ENCODE data around the gene MED27.

MED27 gene

GRCh38 chr9:132020272-132020671, 59.4 kb downstream of the MED27 start:
- H3K4me1 ChIP-seq: peaks cover 0 to 30% (median 2%) of the 10 kb centered on the region in 4 donors
- no peak for DNase-seq
- H3K27me3 ChIP-seq: no peaks in the 10 kb centered on the region
- intact Hi-C loops (cut with DNase I; ENCODE audit: low total_unique reads): no loop called here
- H3K36me3 ChIP-seq: no peaks in the 10 kb centered on the region
- TF ChIP-seq, protein P1, sequence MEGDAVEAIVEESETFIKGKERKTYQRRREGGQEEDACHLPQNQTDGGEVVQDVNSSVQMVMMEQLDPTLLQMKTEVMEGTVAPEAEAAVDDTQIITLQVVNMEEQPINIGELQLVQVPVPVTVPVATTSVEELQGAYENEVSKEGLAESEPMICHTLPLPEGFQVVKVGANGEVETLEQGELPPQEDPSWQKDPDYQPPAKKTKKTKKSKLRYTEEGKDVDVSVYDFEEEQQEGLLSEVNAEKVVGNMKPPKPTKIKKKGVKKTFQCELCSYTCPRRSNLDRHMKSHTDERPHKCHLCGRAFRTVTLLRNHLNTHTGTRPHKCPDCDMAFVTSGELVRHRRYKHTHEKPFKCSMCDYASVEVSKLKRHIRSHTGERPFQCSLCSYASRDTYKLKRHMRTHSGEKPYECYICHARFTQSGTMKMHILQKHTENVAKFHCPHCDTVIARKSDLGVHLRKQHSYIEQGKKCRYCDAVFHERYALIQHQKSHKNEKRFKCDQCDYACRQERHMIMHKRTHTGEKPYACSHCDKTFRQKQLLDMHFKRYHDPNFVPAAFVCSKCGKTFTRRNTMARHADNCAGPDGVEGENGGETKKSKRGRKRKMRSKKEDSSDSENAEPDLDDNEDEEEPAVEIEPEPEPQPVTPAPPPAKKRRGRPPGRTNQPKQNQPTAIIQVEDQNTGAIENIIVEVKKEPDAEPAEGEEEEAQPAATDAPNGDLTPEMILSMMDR (IDR thresholded peaks at IDR 0.05): no peak
- H3K4me3 ChIP-seq: no peak overlapping the region
- no peak overlapping the region for H3K27ac ChIP-seq
- no peaks in the 10 kb centered on the region for H3K9me3 ChIP-seq

DNA sequence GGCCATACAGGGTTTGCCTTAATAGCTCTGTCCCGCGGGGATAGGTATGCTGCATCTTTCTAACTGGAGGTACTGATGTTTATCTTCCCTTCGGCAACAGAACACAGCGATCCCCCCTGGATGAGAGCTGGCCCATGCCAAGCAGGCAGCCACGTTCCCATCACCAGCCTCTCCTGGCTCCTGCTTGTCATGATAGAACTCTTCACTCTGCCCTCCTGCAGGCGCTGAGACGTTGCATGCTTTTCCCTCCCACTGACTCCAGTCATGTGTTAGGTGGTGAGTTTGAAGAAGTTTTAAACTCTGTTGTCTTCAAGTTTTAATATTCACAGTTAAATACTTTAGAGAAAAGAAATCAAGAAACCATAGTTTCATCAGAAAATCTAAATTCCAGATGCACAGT, 60.0 kb downstream of the MED27 start:
- intact Hi-C loops (cut with DNase I; ENCODE audit: low total_unique reads): no loop called here
- H3K36me3 ChIP-seq: no peaks in the 10 kb centered on the region
- TF ChIP-seq, protein P1 (IDR thresholded peaks at IDR 0.05): no peak
- no peaks in the 10 kb centered on the region for H3K27me3 ChIP-seq
- H3K4me1 ChIP-seq: peaks cover 0 to 30% (median 2%) of the 10 kb centered on the region in 4 donors
- H3K27ac ChIP-seq: no peak overlapping the region
- H3K4me3 ChIP-seq: no peak overlapping the region
- DNase-seq: no peak
- H3K9me3 ChIP-seq: no peaks in the 10 kb centered on the region

DNA sequence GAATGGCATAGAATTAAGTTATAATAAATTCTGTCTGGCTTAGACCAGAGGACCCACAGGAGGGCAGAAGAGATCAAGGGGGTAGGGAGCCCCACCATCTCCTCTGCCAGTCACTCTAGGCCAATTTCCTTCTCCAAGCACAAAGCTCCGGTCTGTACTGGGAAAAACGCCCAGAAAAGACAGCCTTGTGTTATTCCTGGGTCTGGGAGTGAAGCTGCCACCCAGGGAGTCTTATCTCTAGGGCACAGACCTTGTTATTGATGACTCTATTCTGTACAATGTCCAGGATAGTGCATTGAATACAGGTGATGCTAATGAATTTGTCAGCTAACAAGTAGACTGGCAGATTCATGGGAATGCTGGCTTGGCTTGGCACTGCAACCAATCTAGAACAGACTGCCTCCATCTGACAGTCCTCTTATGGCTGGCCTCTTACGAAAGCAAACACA, 60.7 kb downstream of the MED27 start:
- H3K27ac ChIP-seq: no peak overlapping the region
- intact Hi-C loops (cut with DNase I; ENCODE audit: low total_unique reads): no loop called here

GRCh38 chr9:132016456-132016855, 63.2 kb downstream of the MED27 start:
- Histone ChIP-seq H3K27ac (no peak overlapping the region), H3K36me3 (peaks cover 0 to 13% (median 10%) of the 10 kb centered on the region in 3 donors), H3K27me3 (no peaks in the 10 kb centered on the region), H3K4me3 (no peak overlapping the region), H3K9me3 (no peaks in the 10 kb centered on the region), H3K4me1 (peaks cover 0 to 30% (median 2%) of the 10 kb centered on the region in 4 donors)
- DNase-seq: no peak
- TF ChIP-seq, protein P1 (IDR thresholded peaks at IDR 0.05): no peak
- intact Hi-C loops (cut with DNase I; ENCODE audit: low total_unique reads): no loop called here

More for the DNA sequence above, 60.7 kb downstream of the MED27 start:
- Histone ChIP-seq H3K9me3 (no peaks in the 10 kb centered on the region), H3K36me3 (no peaks in the 10 kb centered on the region), H3K27me3 (no peaks in the 10 kb centered on the region), H3K4me1 (peaks cover 0 to 30% (median 2%) of the 10 kb centered on the region in 4 donors), H3K4me3 (no peak overlapping the region)
- DNase-seq: no peak
- TF ChIP-seq, protein P1 (IDR thresholded peaks at IDR 0.05): no peak

DNA sequence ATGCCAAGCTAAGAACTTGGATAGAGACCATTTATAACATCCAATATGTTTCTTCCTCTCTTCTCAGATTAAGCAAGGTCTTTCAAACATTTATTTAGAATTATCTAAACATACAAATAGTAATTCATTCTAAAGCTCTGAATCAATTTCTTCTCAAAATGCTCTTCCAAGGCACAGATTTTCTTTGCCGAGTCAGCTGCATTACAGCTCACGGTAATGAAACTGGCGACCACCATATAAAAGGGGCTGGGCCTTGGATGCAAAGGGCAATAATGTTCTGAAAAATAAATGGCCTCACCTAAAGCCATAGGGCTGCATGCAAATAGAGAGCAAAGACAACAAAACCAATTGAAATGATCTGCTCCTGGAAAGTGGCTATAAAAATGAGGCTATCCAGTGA, 63.8 kb downstream of the MED27 start:
- H3K4me3 ChIP-seq: no peak overlapping the region
- peaks cover 0 to 25% (median 2%) of the 10 kb centered on the region in 4 donors for H3K4me1 ChIP-seq
- no peak overlapping the region for H3K27ac ChIP-seq
- H3K36me3 ChIP-seq: peaks cover 0 to 13% (median 10%) of the 10 kb centered on the region in 3 donors
- TF ChIP-seq, protein P1 (IDR thresholded peaks at IDR 0.05): no peak
- H3K9me3 ChIP-seq: no peaks in the 10 kb centered on the region
- intact Hi-C loops (cut with DNase I; ENCODE audit: low total_unique reads): no loop called here
- H3K27me3 ChIP-seq: no peaks in the 10 kb centered on the region
- no peak for DNase-seq

Data from tibial artery (tissue), 4 donors.